ENCODE results near the gene CCSER1.
"Not testable (repeated sequence)": the region's sequence is repeated elsewhere in the genome, so short reads cannot be mapped to it uniquely, and the experiment has no call there.

Gene CCSER1

GRCh38 chr4:91623603-91623967 is 1496.4 kb downstream of the CCSER1 start:
- not testable (repeated sequence) for DNase-seq

DNA sequence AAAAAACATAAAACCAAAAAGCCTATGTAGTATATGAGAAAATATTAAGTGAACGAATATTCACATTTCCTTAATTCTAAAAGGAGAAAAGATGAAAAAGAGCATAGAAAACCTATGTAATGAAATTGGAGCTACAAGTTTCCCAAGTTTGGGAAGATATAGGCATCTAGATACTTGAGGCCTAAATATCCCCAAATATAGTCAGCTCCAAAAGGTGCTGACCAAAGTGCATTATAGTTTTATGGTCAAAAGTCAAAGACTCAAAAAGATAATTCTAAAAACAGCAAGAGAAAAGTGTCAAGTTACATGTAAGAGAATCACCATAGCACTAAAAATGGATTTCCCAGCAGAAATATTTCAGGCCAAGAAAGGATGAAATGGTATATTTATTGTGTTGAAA is 1502.9 kb downstream of the CCSER1 start:
- no peak for DNase-seq

DNA sequence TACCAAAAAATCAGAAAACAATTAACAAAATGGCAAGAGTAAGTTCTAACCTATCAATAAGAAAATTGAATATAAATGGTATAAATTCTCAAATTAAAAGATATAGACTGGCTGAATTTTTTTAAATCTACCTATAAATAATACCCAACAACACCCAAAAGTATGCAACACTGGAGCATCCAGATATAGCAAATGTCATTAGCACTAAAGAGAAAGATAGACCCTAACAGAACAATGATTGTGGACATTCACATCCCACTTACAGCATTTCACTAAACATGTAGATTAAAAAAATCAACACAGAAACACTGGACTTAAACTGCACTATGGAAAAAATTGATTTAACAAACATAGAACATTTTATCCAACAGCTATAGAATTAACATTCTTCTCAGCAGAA is 1503.6 kb downstream of the CCSER1 start:
- no peak for DNase-seq

- no peak for DNase-seq
Observed at GRCh38 chr4:91631335-91631734, 1504.1 kb downstream of the CCSER1 start.

GRCh38 chr4:91636083-91636482 is 1508.9 kb downstream of the CCSER1 start:
- no peak for DNase-seq
